SK-N-MC (cell line): ENCODE measurements around the gene FHOD1.

ENCODE experiments used
- EZH2 ChIP-seq: fragments of 200-600 bp; sonication (generic); IDR thresholded peaks from one replicate; pipeline ENCODE4 v1.6.1; 2017; ENCODE audit warnings: antibody characterized with exemption
- FOXP2 ChIP-seq: optimal IDR thresholded peaks from 2 replicates; pipeline ENCODE3; 2011; ENCODE audit warnings: mild to moderate bottlenecking, moderate library complexity; ENCODE audit not compliant: insufficient read depth; ENCODE audit errors: extremely low read length, control extremely low read depth
- POLR2AphosphoS5 ChIP-seq: IDR thresholded peaks from 2 replicates; pipeline ENCODE4 v1.6.1; 2012; ENCODE audit warnings: mild to moderate bottlenecking, low read depth, low read length, borderline replicate concordance

DNA sequence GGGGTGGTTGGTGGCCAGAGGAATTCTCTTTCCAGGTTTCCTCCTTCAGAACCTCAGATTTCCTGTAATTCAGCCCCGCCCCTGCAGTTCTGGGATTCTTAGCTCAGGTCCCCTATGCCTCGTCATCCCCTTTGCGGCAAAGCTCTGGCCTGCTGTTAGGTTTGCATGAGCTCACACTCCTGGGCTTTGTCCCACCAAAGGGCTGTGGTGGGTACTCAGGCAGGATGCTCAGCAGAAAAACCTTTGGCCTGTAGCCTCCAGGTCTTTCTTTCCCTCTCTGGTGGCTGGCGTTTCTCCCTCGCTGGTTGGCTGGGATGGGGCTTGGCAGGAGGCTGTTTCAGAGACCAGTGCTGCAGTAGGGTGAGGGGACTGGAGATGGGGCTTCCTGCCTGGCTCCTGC lies 22.5 kb upstream of the FHOD1 start:
- TF ChIP-seq POLR2AphosphoS5 = no peak
- TF ChIP-seq EZH2 = no peak
- TF ChIP-seq FOXP2 = no peak
